Stomach smooth muscle (tissue), 2 donors: ENCODE results near the gene PXYLP1.

Experiments used
- H3K27ac ChIP-seq: one replicate; pipeline ENCODE4 v1.7.0; 2013; ENCODE audit warnings: mild to moderate bottlenecking, low read length, inconsistent platforms
- H3K27me3 ChIP-seq, 2 donors: one replicate each; pipeline ENCODE4 v1.7.0; 2013; ENCODE audit warnings: low read length in 2 of 2; ENCODE audit not compliant: insufficient read depth in 2 of 2, control insufficient read depth in 1 of 2
- H3K36me3 ChIP-seq, 2 donors: one replicate each; pipeline ENCODE4 v1.7.0; 2013; ENCODE audit warnings: low read length in 2 of 2; ENCODE audit not compliant: control insufficient read depth in 2 of 2, insufficient read depth in 2 of 2
- H3K4me1 ChIP-seq: one replicate; pipeline ENCODE4 v1.7.0; 2013; ENCODE audit warnings: low read length; ENCODE audit not compliant: control insufficient read depth, insufficient read depth
- H3K4me3 ChIP-seq, 2 donors: one replicate each; pipeline ENCODE4 v1.7.0; 2013; ENCODE audit warnings: low read length in 2 of 2
- H3K9ac ChIP-seq, 2 donors: one replicate each; pipeline ENCODE4 v1.7.0; 2013; ENCODE audit warnings: low read length in 2 of 2, mild to moderate bottlenecking in 1 of 2
- H3K9me3 ChIP-seq, 2 donors: one replicate each; pipeline ENCODE4 v1.7.0; 2013; ENCODE audit warnings: low read length in 2 of 2; ENCODE audit not compliant: control insufficient read depth in 2 of 2
- donor health status: healthy.
- donor health status: Pancreatic carcinoma.

Gene PXYLP1

DNA sequence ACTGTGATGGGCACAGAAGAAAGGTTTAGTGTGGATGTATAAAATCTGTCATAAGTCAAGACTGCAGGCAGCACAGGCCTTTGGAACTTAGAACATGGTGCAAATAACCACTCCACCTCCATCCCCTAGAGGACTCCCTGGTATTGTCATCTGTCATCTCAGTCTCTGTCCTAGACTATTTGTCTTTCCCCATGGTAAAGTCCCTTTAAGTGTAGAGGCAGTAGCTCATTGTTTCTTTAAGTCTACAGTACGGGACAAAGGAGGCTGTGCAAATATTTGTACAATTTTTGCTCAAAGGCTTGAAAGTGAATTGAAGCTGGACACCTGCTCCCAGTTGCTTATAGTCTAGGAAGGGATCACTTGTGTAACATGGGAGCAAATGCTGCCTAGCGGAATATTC is 3.2 kb upstream of the PXYLP1 start:
- Histone ChIP-seq H3K27ac (no peak overlapping the region), H3K4me1 (peaks cover 20% of the 10 kb centered on the region), H3K36me3 (no peaks in the 10 kb centered on the region), H3K9ac (no peak overlapping the region), H3K9me3 (no peaks in the 10 kb centered on the region), H3K4me3 (no peak overlapping the region), H3K27me3 (no peaks in the 10 kb centered on the region)

DNA sequence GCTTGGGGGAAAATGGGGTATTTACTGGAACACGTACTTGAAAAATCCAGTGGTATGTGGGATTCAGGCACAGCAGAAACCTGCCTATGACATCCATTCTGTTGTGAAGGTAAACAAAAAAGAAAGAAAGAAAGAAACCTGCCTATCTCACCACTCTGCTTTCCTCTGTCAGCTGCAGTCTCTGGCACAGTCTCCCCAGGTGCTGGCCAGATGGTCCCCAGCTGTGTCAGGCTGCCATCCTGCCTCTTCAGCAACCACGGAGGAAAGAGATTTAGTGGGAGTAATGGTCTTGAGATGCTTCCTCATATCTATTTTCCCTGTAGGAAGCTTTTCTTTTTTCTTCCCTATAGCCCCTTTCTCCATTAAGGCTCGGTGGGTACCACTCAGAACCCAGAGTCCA is 2.5 kb upstream of the PXYLP1 start:
- H3K9me3 ChIP-seq, result no peaks in the 10 kb centered on the region
- H3K27ac ChIP-seq, result no peak overlapping the region
- H3K4me1 ChIP-seq, result peaks cover 20% of the 10 kb centered on the region
- no peak overlapping the region for H3K9ac ChIP-seq
- H3K4me3 ChIP-seq, result no peak overlapping the region
- no peaks in the 10 kb centered on the region for H3K36me3 ChIP-seq
- H3K27me3 ChIP-seq, result no peaks in the 10 kb centered on the region

DNA sequence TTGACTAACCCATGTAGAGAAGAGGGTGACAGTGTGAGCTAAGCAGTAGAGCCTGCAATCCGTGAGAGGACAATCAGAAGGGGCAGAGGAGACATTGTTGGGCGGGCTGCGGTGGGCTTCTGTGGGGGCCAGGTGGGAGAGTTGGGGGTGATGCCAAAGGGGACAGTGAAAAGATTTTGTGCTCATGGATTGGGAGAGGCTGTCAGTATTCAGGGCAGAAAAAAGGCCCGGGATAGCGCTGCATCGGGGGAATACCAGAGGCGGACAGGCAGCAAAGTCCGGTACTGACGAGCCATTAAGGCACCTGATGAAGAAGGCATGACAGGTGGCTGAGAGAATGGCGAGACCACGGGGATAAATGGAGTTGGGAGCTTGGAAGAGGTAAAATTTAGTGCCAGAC is 1.3 kb upstream of the PXYLP1 start:
- no peak overlapping the region for H3K4me3 ChIP-seq
- H3K27me3 ChIP-seq, result no peaks in the 10 kb centered on the region
- no peak overlapping the region for H3K9ac ChIP-seq
- peaks cover 20% of the 10 kb centered on the region for H3K4me1 ChIP-seq
- no peaks in the 10 kb centered on the region for H3K9me3 ChIP-seq
- no peaks in the 10 kb centered on the region for H3K36me3 ChIP-seq
- no peak overlapping the region for H3K27ac ChIP-seq

DNA sequence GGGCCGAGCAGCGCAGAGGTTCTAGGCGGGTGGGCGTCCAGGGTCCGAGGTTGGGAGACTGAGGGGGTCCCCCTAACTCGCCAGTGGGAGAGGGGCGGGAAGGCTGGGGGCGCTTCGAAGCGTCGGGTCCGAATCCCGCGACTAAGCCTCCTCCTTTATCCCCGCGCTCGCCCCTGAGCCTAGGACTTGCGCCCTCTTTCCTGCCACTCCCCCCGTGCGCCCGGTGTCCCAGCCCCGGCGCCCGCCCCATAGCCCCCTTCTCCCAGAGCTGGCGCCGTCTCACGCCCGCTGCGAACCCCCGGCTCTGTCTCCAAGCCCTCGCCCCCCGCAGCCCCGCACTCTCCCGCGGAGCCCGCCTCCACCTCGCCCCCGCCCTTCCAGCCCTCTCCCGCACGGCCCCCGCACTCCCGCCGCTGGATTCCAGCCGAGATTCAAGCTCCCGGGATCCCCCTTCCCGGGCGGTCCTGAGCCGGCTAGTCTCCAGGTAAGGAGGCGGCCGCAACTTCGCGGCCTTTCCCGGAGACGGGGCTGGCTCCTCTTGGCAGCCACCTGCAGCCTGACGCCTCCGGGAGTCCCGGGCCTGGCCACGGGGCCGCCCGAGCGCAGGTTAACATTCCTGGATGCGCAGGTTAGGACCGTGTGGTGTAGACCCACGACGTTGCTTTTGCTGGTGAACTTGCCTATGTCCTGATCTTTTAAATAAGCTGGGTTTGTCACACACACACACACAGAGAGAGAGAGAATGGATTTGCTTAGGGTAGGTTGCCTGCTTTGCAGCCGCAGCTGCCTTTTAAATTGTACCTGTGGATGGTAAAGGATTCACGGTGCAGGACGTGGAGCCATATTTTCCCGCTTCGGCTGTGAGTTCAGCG is 563 bp downstream of the PXYLP1 start:
- no peaks in the 10 kb centered on the region for H3K27me3 ChIP-seq
- no peaks in the 10 kb centered on the region for H3K9me3 ChIP-seq
- peak overlapping the region; percentile 71 for H3K9ac ChIP-seq
- H3K4me3 ChIP-seq, result peak overlapping the region; percentile 70 to 82
- peaks cover 0 to 4% of the 10 kb centered on the region in 2 donors for H3K36me3 ChIP-seq
- peaks cover 20% of the 10 kb centered on the region for H3K4me1 ChIP-seq
- no peak overlapping the region for H3K27ac ChIP-seq

DNA sequence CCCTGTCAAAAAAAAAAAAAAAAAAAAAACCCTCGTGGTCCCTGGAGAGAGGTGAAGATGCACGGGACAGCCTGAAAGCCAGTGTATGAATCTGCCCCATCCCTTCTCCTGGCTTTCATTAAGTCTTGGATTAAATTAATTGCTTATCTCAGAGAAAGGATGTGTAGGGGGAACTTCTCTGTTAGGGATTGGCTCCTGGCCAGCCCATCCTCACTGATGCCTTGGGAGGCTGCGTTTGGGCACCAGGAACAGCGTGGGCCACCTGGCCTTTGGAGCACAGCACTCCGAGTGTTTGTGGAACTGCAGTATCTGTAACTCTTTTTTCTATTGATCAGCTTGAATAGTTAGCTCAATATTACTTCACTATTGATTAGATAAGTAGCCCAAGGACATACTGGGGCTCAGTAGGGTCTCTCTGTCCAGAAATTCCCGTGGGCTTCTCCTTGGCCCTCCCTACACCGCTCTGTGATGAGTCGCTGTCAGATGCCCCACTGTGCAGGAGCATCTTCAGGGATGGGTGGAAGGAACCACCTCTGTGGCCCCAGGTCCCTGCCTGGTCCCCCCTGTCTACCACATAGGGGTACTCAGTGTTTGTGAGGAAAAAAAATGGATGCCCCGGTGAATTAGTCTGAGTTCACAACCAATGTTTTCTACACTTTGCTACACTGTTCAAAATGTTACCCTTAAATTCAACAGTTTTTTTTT is 2.0 kb downstream of the PXYLP1 start:
- H3K9ac ChIP-seq, result no peak overlapping the region
- no peak overlapping the region for H3K27ac ChIP-seq
- H3K4me3 ChIP-seq, result no peak overlapping the region
- peaks cover 0 to 4% of the 10 kb centered on the region in 2 donors for H3K36me3 ChIP-seq
- H3K4me1 ChIP-seq, result peaks cover 28% of the 10 kb centered on the region
- H3K27me3 ChIP-seq, result no peaks in the 10 kb centered on the region
- no peaks in the 10 kb centered on the region for H3K9me3 ChIP-seq

DNA sequence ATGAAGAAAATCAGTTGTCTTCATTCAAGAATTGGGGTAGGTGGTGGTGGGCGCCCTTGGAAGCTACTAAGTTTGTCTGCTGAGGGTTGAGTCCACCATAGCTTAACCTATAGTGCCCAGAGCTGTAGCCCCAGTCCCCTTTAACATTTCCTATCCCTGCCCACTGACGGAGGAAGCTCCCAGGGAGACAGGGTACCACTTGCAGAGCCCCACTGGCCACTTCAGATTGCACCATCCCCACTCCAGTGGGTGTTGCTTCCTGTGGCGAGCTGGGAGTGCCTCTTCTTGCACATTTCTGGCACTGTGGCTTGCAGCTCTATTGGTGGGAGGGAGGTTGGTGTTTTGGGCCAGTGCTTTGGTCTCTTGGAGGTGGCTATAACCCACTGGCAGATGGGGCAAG is 2.7 kb downstream of the PXYLP1 start:
- no peak overlapping the region for H3K9ac ChIP-seq
- no peaks in the 10 kb centered on the region for H3K9me3 ChIP-seq
- H3K27ac ChIP-seq, result no peak overlapping the region
- no peak overlapping the region for H3K4me3 ChIP-seq
- peaks cover 0 to 4% of the 10 kb centered on the region in 2 donors for H3K36me3 ChIP-seq
- peaks cover 28% of the 10 kb centered on the region for H3K4me1 ChIP-seq
- H3K27me3 ChIP-seq, result no peaks in the 10 kb centered on the region

DNA sequence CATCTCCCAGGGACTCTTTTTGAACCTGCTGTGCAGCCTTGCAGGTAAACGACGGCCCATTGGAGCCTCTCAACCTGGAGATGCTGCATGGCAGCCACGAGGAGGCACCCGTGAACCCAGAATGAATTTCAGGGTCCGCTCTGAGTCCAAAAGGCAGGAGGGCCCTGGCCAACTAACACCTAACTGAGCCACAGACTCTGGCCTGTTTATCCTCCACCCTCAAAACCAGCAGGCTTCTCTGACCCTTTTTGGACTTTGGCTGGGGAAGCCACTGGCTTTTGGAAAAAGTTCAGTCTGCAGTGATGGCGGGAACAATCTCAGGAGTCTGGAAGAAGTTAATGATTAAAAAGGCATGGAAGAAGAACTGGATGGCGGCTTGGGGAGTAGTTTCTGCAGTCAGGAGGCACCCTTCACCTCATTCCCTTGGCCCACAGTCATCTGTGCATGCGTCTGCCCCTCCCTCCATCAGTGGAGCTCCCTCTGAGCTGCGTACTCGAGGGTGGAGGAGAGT is 4.1 kb downstream of the PXYLP1 start:
- H3K27ac ChIP-seq, result no peak overlapping the region
- no peak overlapping the region for H3K9ac ChIP-seq
- H3K4me1 ChIP-seq, result peaks cover 31% of the 10 kb centered on the region
- peaks cover 0 to 4% of the 10 kb centered on the region in 2 donors for H3K36me3 ChIP-seq
- no peaks in the 10 kb centered on the region for H3K27me3 ChIP-seq
- H3K9me3 ChIP-seq, result no peaks in the 10 kb centered on the region
- H3K4me3 ChIP-seq, result no peak overlapping the region

DNA sequence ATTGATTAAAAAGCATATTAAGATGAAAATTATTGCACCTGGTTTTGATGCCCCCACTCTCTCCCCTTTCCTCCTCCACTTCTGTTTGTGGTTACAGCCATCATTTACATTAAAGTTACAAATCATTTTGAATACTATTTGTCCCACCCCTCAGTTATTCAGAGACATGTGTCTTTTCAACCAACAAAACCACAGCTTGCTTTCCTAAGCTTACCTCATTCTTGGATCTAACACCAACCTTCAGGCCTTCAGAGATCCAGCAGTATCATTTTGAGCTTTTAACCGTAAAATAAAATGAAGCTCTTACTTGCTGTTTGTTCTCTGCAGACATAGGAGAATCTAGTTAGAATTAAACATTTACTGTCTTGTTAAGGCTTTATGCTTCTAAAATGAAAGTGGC is 4.7 kb downstream of the PXYLP1 start:
- Histone ChIP-seq H3K9me3 (no peaks in the 10 kb centered on the region), H3K4me3 (no peak overlapping the region), H3K27me3 (no peaks in the 10 kb centered on the region), H3K27ac (no peak overlapping the region), H3K4me1 (peaks cover 25% of the 10 kb centered on the region), H3K36me3 (peaks cover 0 to 4% of the 10 kb centered on the region in 2 donors), H3K9ac (no peak overlapping the region)

DNA sequence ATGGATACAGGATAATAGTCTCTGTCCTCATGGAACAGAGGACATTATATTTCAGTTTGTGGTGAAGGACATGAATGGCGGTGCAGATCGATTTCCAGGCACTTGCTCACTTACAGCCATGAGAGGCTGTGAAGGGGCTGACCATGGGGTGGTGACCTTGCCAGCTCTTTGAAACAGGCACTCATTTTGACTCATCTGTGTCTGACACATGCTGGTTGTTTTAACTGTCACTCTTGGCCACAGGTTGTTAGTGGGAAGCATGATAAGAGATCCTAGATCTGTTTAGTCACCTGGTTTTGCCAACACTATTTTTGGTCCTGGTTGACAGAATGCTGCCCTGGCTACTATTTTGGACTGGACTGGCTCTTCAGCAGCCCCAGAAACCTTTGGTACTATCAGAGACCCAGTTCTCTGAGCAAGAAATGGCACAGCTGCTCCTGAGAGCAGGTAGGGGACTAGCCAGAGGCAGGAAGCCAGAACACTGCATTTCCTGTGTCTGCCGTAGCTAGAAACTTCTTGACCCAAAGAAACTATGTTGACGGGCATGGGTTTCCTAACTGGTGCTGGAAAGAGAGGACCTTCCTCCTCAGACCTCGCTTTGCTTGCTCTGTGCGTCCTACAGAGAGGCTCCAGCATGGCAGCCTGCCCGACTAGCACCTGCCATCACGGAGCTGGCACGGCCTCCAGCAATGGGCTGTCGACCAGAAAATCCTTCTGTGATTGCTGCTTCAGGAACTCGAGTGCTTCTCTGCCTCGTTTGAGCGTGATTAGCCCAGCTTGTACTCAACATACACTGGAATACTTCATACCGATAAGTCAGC is 6.3 kb downstream of the PXYLP1 start:
- peak overlapping the region in 1 of 2 donors; percentile 13 for H3K9ac ChIP-seq
- peak overlapping the region; percentile 49 for H3K27ac ChIP-seq
- no peaks in the 10 kb centered on the region for H3K9me3 ChIP-seq
- no peaks in the 10 kb centered on the region for H3K27me3 ChIP-seq
- peak overlapping the region; percentile 2 to 49 for H3K4me3 ChIP-seq
- H3K36me3 ChIP-seq, result peaks cover 0 to 4% of the 10 kb centered on the region in 2 donors
- peaks cover 27% of the 10 kb centered on the region for H3K4me1 ChIP-seq

DNA sequence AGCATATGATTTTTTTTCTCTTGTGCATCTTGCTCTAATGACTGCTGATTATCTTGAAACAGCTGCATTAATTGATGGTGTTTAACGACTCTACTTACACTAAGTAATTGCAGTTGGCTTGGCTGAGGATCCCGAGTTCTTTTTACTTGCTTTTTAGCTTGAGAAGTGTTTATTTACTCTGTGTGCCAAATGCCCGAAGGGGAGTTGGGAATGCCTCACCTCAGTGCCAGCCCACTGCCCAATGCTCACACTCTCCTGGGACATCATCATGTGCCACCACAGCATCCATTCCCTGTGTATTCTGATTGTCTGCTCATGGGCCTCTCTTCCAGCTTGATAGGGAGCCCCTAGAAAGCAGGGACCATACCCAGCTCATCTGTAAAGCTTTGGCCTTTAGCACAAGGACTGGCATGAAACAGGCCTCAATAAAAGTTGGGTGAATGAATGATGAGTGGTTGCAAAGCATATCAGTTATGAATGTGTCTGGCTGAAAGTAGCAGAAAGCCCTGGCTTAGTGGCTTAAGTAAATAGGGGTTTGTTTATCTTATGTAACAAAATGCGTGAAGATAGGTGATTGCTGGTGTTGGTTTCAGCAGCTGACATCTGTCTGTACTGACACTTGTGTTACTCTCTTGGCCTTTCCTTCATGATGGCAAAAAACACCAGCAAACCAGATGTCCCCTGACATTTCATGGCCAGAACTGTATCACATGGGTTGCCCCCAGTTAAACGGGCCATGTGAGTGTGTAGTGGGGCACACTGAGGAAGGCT is 8.1 kb downstream of the PXYLP1 start:
- peaks cover 30% of the 10 kb centered on the region for H3K4me1 ChIP-seq
- H3K4me3 ChIP-seq, result no peak overlapping the region
- peak overlapping the region; percentile 37 for H3K27ac ChIP-seq

More for the DNA sequence above, 8.1 kb downstream of the PXYLP1 start:
- H3K27me3 ChIP-seq, result no peaks in the 10 kb centered on the region
- H3K9ac ChIP-seq, result no peak overlapping the region
- no peaks in the 10 kb centered on the region for H3K9me3 ChIP-seq
- H3K36me3 ChIP-seq, result peaks cover 0 to 4% of the 10 kb centered on the region in 2 donors
